ENCODE data around the gene CACNA1C. TPM values are rescaled to one million over a fixed set of nuclear protein-coding genes. Genes with fewer than 3 reads are reported as not detected.

CACNA1C gene
- total RNA-seq, 2 experiments from 2014 or later = 0.69 to 1.4 TPM

GRCh38 chr12:2092890-2093289, 40.1 kb downstream of the CACNA1C start:
- intact Hi-C loops (cut with micrococcal nuclease; ENCODE audit: unreplicated experiment) = no loop called here
- Histone ChIP-seq H3K9me3 (ENCODE audit: low read length) (no peaks in the 10 kb centered on the region), H3K4me2 (ENCODE audit: low read length) (no peak overlapping the region), H3K36me3 (ENCODE audit: insufficient read depth, low read length) (no peaks in the 10 kb centered on the region), H2AFZ (ENCODE audit: low read length) (no peak overlapping the region), H3K27ac (ENCODE audit: low read depth, low read length, poor library complexity, severe bottlenecking) (no peak overlapping the region), H4K20me1 (ENCODE audit: insufficient read depth, low read length) (no peaks in the 10 kb centered on the region), H3K79me2 (ENCODE audit: insufficient read depth, low read depth, low read length) (no peaks in the 10 kb centered on the region), H3K4me3 (ENCODE audit: low read depth, low read length, poor library complexity, severe bottlenecking) (no peak overlapping the region), H3K4me1 (ENCODE audit: insufficient read depth, low read length, poor library complexity, severe bottlenecking) (no peaks in the 10 kb centered on the region), H3K9me2 (ENCODE audit: insufficient read depth, low read length) (no peaks in the 10 kb centered on the region)
- TF ChIP-seq EZH2phosphoT487 (IDR thresholded peaks at IDR 0.05; ENCODE audit: borderline replicate concordance, low read depth, low read length) = no peak
- no peak for TF ChIP-seq CTCF (conservative IDR thresholded peaks at IDR 0.05; ENCODE audit: low read length)
- no peak for DNase-seq (ENCODE audit: low spot score)
- no TSS peak for BruUV-seq (replicated peaks)
- CTCF ChIA-PET (ENCODE audit: unreplicated experiment) = no interaction called here
- POLR2A ChIA-PET = no interaction called here

GRCh38 chr12:2094597-2094996, 41.8 kb downstream of the CACNA1C start:
- Histone ChIP-seq H2AFZ (ENCODE audit: low read length) (no peak overlapping the region), H3K4me1 (ENCODE audit: insufficient read depth, low read length, poor library complexity, severe bottlenecking) (no peaks in the 10 kb centered on the region), H3K9me3 (ENCODE audit: low read length) (no peaks in the 10 kb centered on the region), H4K20me1 (ENCODE audit: insufficient read depth, low read length) (no peaks in the 10 kb centered on the region), H3K9me2 (ENCODE audit: insufficient read depth, low read length) (no peaks in the 10 kb centered on the region), H3K36me3 (ENCODE audit: insufficient read depth, low read length) (no peaks in the 10 kb centered on the region), H3K79me2 (ENCODE audit: insufficient read depth, low read depth, low read length) (no peaks in the 10 kb centered on the region), H3K4me2 (ENCODE audit: low read length) (no peak overlapping the region), H3K4me3 (ENCODE audit: low read depth, low read length, poor library complexity, severe bottlenecking) (no peak overlapping the region), H3K27ac (ENCODE audit: low read depth, low read length, poor library complexity, severe bottlenecking) (no peak overlapping the region)
- TF ChIP-seq CTCF (conservative IDR thresholded peaks at IDR 0.05; ENCODE audit: low read length) (no peak), EZH2phosphoT487 (IDR thresholded peaks at IDR 0.05; ENCODE audit: borderline replicate concordance, low read depth, low read length) (no peak)
- POLR2A ChIA-PET = no interaction called here
- no TSS peak for BruUV-seq (replicated peaks)
- CTCF ChIA-PET (ENCODE audit: unreplicated experiment) = no interaction called here
- DNase-seq (ENCODE audit: low spot score) = peak; percentile 4
- intact Hi-C loops (cut with micrococcal nuclease; ENCODE audit: unreplicated experiment) = no loop called here

GRCh38 chr12:2095878-2096277, 43.1 kb downstream of the CACNA1C start:
- no peak for DNase-seq (ENCODE audit: low spot score)
- intact Hi-C loops (cut with micrococcal nuclease; ENCODE audit: unreplicated experiment) = no loop called here
- Histone ChIP-seq H3K4me2 (ENCODE audit: low read length) (no peak overlapping the region), H3K9me2 (ENCODE audit: insufficient read depth, low read length) (no peaks in the 10 kb centered on the region), H3K27ac (ENCODE audit: low read depth, low read length, poor library complexity, severe bottlenecking) (no peak overlapping the region), H2AFZ (ENCODE audit: low read length) (no peak overlapping the region), H3K79me2 (ENCODE audit: insufficient read depth, low read depth, low read length) (no peaks in the 10 kb centered on the region), H3K4me3 (ENCODE audit: low read depth, low read length, poor library complexity, severe bottlenecking) (no peak overlapping the region), H3K9me3 (ENCODE audit: low read length) (no peaks in the 10 kb centered on the region), H4K20me1 (ENCODE audit: insufficient read depth, low read length) (no peaks in the 10 kb centered on the region), H3K4me1 (ENCODE audit: insufficient read depth, low read length, poor library complexity, severe bottlenecking) (no peaks in the 10 kb centered on the region), H3K36me3 (ENCODE audit: insufficient read depth, low read length) (no peaks in the 10 kb centered on the region)
- no peak for TF ChIP-seq EZH2phosphoT487 (IDR thresholded peaks at IDR 0.05; ENCODE audit: borderline replicate concordance, low read depth, low read length)
- BruUV-seq (replicated peaks) = no TSS peak
- POLR2A ChIA-PET = no interaction called here
- CTCF ChIA-PET (ENCODE audit: unreplicated experiment) = no interaction called here
